BE2C (cell line): Measurements from ENCODE around the gene IARS2. TPM values are rescaled to one million over a fixed set of nuclear protein-coding genes. Genes with fewer than 3 reads are reported as not detected.

Experiments used
- DNase-seq: peaks from one replicate; pipeline ENCODE4 v3.0.0-alpha.2; 2020
- H3K27me3 ChIP-seq: fragments of 250-450 bp; sonication (Bioruptor Pico); 2 replicates; pipeline ENCODE4 v1.5.1; 2020; ENCODE audit warnings: mild to moderate bottlenecking
- H3K36me3 ChIP-seq: fragments of 250-450 bp; sonication (Bioruptor Pico); 2 replicates; pipeline ENCODE4 v1.5.1; 2020; ENCODE audit warnings: mild to moderate bottlenecking
- H3K4me1 ChIP-seq: fragments of 250-450 bp; sonication (Bioruptor Pico); 2 replicates; pipeline ENCODE4 v1.5.1; 2020
- H3K4me3 ChIP-seq: 2 replicates; pipeline ENCODE4 v1.5.1; 2011; ENCODE audit warnings: low read depth, low read length
- H3K9me3 ChIP-seq: fragments of 250-450 bp; sonication (Bioruptor Pico); 2 replicates; pipeline ENCODE4 v1.5.1; 2020
- polyA plus RNA-seq: library from polyadenylated mRNA; unstranded; fragments of >200 nt; gene quantifications from one replicate; pipeline ENCODE4 v1.2.1, GENCODE V29; 2012; ENCODE audit warnings: low read depth, missing spikeins; ENCODE audit not compliant: insufficient read length, insufficient read depth
- TF ChIP-seq, protein P1 (sequence below): IDR thresholded peaks from 2 replicates; pipeline ENCODE4 v1.5.1; 2012; ENCODE audit warnings: mild to moderate bottlenecking, low read depth, low read length

IARS2 gene
- polyA plus RNA-seq: 35.3 TPM

DNA sequence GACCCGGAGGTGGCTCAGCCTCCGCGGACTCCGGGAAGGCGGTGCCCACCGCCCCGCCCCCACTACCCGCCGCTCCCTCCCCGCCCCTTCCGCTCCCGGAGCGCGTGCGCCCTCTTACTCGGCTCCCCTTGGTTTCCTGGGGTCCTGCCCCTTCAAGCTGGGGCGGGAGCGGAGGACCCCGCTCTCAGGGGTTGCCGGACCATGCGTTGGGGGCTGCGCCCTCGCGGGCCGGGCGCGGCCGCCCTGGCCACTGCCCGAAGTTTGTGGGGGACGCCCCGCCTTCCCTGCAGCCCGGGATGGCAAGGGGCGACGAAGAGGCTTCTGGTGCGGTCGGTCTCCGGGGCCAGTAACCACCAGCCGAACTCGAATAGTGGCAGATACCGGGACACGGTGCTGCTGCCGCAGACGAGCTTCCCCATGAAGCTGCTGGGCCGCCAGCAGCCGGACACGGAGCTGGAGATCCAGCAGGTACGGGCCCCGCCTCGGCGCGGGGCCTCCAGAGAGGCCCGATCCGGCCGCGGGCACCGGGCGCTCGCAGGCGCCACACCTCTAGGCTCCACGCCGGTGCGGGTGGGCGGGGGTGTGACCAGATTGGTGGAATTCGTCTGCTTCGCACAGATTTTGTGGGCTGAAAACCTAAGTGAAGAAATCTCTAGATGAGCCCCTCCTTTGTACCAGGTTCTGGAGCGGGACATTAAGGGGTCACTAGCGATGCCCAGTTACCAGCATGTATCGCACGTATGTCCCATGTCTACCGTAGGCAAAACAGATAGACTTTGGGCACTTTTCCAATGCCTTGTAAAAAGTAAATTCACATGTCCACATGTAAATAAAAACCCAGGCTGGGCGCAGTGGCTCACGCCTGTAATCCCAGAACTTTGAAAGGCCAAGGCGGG lies at the start of gene IARS2:
IARS2 (plus strand) TSS at position 117 of the 896 bp plus-strand sequence; CDS start at position 202, 85 bp downstream.
- peaks cover 5% of the 10 kb centered on the region for H3K4me1 ChIP-seq
- peak within 1 kb of the TSS; percentile 95 for H3K4me3 ChIP-seq
- H3K27me3 ChIP-seq: no peaks in the 10 kb centered on the region
- no peaks in the 10 kb centered on the region; the same call in 1 of the 2 replicates for H3K9me3 ChIP-seq
- TF ChIP-seq, protein P1, sequence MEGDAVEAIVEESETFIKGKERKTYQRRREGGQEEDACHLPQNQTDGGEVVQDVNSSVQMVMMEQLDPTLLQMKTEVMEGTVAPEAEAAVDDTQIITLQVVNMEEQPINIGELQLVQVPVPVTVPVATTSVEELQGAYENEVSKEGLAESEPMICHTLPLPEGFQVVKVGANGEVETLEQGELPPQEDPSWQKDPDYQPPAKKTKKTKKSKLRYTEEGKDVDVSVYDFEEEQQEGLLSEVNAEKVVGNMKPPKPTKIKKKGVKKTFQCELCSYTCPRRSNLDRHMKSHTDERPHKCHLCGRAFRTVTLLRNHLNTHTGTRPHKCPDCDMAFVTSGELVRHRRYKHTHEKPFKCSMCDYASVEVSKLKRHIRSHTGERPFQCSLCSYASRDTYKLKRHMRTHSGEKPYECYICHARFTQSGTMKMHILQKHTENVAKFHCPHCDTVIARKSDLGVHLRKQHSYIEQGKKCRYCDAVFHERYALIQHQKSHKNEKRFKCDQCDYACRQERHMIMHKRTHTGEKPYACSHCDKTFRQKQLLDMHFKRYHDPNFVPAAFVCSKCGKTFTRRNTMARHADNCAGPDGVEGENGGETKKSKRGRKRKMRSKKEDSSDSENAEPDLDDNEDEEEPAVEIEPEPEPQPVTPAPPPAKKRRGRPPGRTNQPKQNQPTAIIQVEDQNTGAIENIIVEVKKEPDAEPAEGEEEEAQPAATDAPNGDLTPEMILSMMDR: no peak
- H3K36me3 ChIP-seq: peaks cover 19% of the 10 kb centered on the region
- peak; percentile 93 for DNase-seq

DNA sequence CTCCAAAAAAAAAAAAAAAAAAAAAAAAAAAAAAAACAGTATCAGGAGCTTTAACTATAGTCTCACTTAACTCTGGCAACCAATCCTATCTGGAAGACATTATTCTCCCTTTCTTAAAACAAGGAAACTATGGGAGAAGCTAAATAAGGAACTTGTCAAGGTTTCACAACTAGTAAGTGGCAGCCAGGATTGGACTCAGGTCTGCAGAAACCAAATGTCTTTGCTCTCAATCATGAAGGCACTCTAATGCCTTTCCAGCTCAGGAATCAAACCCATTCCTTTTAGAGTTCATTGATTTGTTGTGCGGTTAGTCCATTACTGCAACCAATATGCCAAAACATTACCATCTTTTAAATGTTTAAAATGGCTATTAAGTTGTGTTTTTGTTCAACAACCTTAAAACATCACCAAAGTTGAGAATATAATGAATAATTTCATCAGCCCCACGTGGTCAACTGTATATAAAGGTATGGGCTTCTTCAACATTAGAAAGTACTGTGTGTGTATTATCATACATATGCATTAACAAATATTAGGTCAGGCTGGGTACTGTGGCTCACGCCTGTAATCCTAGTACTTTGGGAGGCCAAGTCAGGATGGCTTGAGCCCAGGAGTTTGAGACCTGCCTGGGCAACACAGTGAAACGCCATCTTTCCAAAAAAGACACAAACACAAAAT lies 49.1 kb upstream of the IARS2 start:
- peak overlapping the region; percentile 95 for H3K4me3 ChIP-seq
- TF ChIP-seq, protein P1: no peak
- H3K36me3 ChIP-seq: peaks cover 5% of the 10 kb centered on the region
- no peak for DNase-seq
- H3K4me1 ChIP-seq: peaks cover 5% of the 10 kb centered on the region; the same call in 1 of the 2 replicates
- no peaks in the 10 kb centered on the region for H3K9me3 ChIP-seq
- no peaks in the 10 kb centered on the region for H3K27me3 ChIP-seq

DNA sequence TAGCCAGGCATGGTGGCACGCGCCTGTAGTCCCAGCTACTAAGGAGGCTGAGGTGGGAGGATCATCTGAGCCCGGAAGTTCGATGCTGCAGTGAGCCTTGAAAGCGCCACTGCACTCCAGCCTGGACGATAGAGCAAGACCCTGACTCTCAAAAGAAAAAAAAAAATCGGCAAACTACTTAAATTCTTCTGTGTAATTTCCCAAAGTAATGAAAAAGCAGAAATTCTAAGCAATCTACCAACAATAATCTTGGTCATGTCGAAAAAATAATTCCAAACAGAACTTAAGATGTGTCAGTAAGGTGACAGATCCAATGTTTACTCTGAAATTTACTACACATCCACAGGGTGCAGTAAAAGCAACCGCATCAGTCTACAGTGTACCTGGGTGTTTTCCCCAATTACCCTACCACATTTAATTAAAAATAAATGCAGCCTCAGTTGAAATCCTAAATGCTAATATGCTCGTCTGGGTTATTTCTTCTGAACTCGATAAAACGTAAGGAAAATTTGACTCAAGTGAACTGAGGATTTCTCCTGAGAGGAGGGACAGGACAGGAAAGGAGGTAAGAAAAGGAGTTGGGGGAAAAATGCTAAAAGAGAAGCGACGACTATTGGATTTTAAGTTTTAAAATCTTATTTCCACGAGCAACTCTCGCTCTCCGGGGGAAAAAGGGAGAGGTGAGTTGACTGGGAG lies 48.4 kb upstream of the IARS2 start:
- no peaks in the 10 kb centered on the region for H3K27me3 ChIP-seq

DNA sequence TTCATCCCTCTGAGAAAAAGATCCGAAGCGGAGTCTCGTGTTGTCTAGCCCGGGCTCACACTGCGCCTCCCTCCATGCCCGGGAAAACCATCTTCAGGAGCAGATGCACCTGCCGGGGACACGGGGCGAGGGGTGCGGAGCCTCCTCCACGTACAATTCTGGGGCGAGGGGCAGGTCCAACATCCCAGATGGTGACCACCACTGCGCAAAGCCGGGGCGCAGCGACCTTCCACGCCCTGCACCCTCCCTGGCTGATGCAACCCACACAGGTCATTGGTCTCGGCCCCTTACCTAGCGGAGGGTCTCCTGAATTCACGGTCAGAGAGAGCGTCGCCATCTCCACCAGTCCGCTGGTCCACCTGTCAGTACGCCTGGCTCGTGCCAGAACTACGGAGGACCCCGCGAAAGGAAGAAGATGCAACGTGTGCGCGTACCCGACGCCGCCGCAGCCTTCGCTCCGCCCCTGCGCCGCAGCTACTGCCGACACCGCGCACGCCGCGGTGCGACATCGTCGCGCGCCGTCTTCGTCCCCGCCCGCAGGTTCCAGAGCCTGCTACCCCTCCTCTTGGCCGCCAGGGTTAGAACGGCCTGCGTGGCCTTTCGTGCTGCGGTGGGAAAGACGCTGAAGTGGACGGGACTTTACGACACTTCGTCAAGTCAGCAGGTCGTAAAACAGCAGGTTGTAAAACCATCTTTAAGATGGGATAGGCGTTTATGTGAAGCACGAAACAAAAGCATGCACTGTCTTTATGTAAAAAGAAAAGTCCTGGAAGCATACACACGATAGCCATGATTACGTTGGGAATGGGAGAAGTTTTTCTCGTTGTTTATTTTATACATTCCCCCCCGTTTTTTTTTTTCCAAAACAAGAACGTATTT lies 47.6 kb upstream of the IARS2 start, which contains the start of gene EPRS1:
EPRS1 (minus strand) TSS at position 454 of the 879 bp plus-strand sequence; CDS start at position 337, 117 bp downstream.
- Histone ChIP-seq H3K9me3 (no peaks in the 10 kb centered on the region), H3K36me3 (peaks cover 3% of the 10 kb centered on the region; the same call in 1 of the 2 replicates), H3K4me1 (peaks cover 5% of the 10 kb centered on the region; the same call in 1 of the 2 replicates), H3K27me3 (no peaks in the 10 kb centered on the region), H3K4me3 (peak within 1 kb of the TSS; percentile 95)
- TF ChIP-seq, protein P1: peak; percentile 57
- peak; percentile 94 for DNase-seq

More for the DNA sequence above, 48.4 kb upstream of the IARS2 start:
- TF ChIP-seq, protein P1: no peak
- H3K9me3 ChIP-seq: no peaks in the 10 kb centered on the region
- peaks cover 5% of the 10 kb centered on the region; the same call in 1 of the 2 replicates for H3K4me1 ChIP-seq
- H3K36me3 ChIP-seq: peaks cover 3% of the 10 kb centered on the region; the same call in 1 of the 2 replicates
- H3K4me3 ChIP-seq: peak overlapping the region; percentile 95
- no peak for DNase-seq

DNA sequence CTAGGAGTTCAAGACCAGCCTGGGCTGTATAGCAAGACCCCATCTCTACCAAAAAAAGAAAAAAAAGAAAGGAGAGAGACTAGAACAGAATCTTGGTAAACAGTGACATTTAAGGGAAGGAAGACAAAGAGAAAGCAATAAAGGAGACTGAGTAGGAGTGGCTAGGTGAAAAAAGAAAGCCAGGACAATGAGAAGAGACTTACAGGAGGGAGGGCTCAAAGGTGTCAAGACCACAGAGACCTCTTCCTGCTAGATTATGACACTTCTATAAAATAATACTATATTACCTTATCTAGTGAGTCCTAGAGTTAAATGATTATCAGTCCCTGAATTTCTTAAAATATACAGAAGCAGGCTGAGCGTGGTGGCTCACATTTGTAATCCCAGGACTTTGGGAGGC lies 37.6 kb upstream of the IARS2 start:
- DNase-seq: no peak
- no peaks in the 10 kb centered on the region for H3K4me1 ChIP-seq
- H3K27me3 ChIP-seq: no peaks in the 10 kb centered on the region
- peaks cover 7% of the 10 kb centered on the region for H3K36me3 ChIP-seq
- no peak overlapping the region for H3K4me3 ChIP-seq
- TF ChIP-seq, protein P1: no peak
- H3K9me3 ChIP-seq: no peaks in the 10 kb centered on the region
